ENCODE data around the gene NPR2.

DNA sequence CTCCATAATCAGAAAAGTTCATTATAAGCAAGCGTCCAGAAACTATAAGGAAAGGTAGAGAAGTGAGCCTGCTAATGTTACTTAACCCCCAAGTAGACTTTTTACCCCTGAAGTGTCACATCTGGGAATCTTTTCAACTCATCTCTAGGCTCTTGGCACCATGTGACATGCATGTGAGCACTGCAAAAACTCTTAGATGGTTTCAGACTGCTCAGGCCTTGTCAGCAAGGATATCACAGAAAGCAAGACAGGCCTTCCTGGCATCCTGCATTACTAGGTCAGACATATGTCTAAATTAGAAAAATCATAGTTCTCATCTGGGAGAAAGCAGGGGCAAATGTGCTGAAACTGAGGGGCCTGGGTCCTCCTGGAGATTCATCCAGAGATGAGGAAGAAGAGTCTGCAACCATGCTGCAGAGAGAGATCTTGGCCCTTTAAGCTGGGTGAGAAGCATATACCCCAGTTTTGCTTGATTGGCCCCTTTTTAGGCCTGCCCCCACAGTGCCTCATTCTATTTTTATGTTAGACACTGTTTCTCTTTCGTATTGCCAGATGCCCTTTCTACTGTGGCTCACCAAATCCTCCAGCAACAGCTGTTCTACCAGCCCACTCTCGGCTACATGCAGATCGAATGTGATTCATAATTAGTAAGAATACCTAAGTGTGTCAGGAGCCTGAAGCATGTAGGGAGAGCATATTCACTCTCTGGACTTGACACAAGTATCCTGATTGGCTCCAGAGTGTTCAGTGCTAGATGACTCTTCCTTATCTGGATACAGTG is 56.6 kb downstream of the NPR2 start:
- TF ChIP-seq CTCF (IDR thresholded peaks at IDR 0.05), result no peak
- TF ChIP-seq, protein P1, sequence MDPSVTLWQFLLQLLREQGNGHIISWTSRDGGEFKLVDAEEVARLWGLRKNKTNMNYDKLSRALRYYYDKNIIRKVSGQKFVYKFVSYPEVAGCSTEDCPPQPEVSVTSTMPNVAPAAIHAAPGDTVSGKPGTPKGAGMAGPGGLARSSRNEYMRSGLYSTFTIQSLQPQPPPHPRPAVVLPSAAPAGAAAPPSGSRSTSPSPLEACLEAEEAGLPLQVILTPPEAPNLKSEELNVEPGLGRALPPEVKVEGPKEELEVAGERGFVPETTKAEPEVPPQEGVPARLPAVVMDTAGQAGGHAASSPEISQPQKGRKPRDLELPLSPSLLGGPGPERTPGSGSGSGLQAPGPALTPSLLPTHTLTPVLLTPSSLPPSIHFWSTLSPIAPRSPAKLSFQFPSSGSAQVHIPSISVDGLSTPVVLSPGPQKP (IDR thresholded peaks at IDR 0.05; ENCODE audit: low read depth, low read length), result no peak
- TF ChIP-seq ESRRA (IDR thresholded peaks at IDR 0.05; ENCODE audit: borderline replicate concordance, low read length), result no peak
- no peak for TF ChIP-seq MAX (IDR thresholded peaks at IDR 0.05)
- no peak for TF ChIP-seq POLR2A (IDR thresholded peaks at IDR 0.05; ENCODE audit: low read length)
- no peak for TF ChIP-seq NR3C1 (IDR thresholded peaks at IDR 0.05)
- TF ChIP-seq, protein P2, sequence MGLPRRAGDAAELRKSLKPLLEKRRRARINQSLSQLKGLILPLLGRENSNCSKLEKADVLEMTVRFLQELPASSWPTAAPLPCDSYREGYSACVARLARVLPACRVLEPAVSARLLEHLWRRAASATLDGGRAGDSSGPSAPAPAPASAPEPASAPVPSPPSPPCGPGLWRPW (IDR thresholded peaks at IDR 0.05), result no peak
- no peak for TF ChIP-seq EHMT2 (IDR thresholded peaks at IDR 0.05; ENCODE audit: low read depth)
- TF ChIP-seq, protein P3, sequence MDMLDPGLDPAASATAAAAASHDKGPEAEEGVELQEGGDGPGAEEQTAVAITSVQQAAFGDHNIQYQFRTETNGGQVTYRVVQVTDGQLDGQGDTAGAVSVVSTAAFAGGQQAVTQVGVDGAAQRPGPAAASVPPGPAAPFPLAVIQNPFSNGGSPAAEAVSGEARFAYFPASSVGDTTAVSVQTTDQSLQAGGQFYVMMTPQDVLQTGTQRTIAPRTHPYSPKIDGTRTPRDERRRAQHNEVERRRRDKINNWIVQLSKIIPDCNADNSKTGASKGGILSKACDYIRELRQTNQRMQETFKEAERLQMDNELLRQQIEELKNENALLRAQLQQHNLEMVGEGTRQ (IDR thresholded peaks at IDR 0.05), result no peak
- TF ChIP-seq NPAS2 (CRISPR knock-in tag; IDR thresholded peaks at IDR 0.05; ENCODE audit: borderline replicate concordance), result no peak
- no peak for TF ChIP-seq MYC (IDR thresholded peaks at IDR 0.05; ENCODE audit: borderline replicate concordance, low read length)
- no peak for TF ChIP-seq MAZ (IDR thresholded peaks at IDR 0.05; ENCODE audit: borderline replicate concordance, low read depth, low read length)
- no peak for TF ChIP-seq EP300 (IDR thresholded peaks at IDR 0.05)
- no peak for TF ChIP-seq MAFK (IDR thresholded peaks at IDR 0.05; ENCODE audit: partially characterized antibody)

Data from A549 (cell line).